ENCODE results near the gene AKAP7.

GRCh38 chr6:131164506-131164905, 29.2 kb downstream of the AKAP7 start:
- no peak for TF ChIP-seq CTCF (IDR thresholded peaks at IDR 0.05)
- no peak for TF ChIP-seq POLR2A (IDR thresholded peaks at IDR 0.05)

All from testis (tissue), 2 donors.